Endodermal cell (in vitro differentiated cells): ENCODE data around the gene CCL27. TPM values are rescaled to one million over a fixed set of nuclear protein-coding genes. Genes with fewer than 3 reads are reported as not detected.

ENCODE experiments used
- DNase-seq: peaks from one replicate; pipeline ENCODE4 v3.0.0-alpha.2; 2017
- H3K27ac ChIP-seq: 2 replicates; pipeline ENCODE4 v1.5.1; 2013; ENCODE audit warnings: mild to moderate bottlenecking, low read depth, low read length, moderate library complexity
- H3K27me3 ChIP-seq: 2 replicates; pipeline ENCODE4 v1.6.1; 2013; ENCODE audit warnings: mild to moderate bottlenecking, low read length, moderate library complexity; ENCODE audit not compliant: insufficient read depth, control insufficient read depth, poor library complexity, severe bottlenecking
- H3K36me3 ChIP-seq: 2 replicates; pipeline ENCODE4 v1.7.0; 2013; ENCODE audit warnings: mild to moderate bottlenecking, low read length, moderate library complexity; ENCODE audit not compliant: control insufficient read depth, insufficient read depth
- H3K4me1 ChIP-seq: one replicate; pipeline ENCODE4 v1.7.0; 2013; ENCODE audit warnings: low read length; ENCODE audit not compliant: control insufficient read depth, insufficient read depth
- H3K4me3 ChIP-seq: 2 replicates; pipeline ENCODE4 v1.5.1; 2013; ENCODE audit warnings: mild to moderate bottlenecking, low read length, moderate library complexity
- H3K9ac ChIP-seq: 2 replicates; pipeline ENCODE4 v1.6.1; 2013; ENCODE audit warnings: mild to moderate bottlenecking, low read length, moderate library complexity; ENCODE audit not compliant: poor library complexity, severe bottlenecking; ENCODE audit errors: extremely low read depth
- H3K9me3 ChIP-seq: 2 replicates; pipeline ENCODE4 v1.6.1; 2013; ENCODE audit warnings: mild to moderate bottlenecking, low read length, moderate library complexity; ENCODE audit not compliant: control insufficient read depth
- H3K27ac Mint-ChIP-seq: 2 replicates; pipeline ENCODE4 v1.8.0; 2020; ENCODE audit warnings: mixed read lengths
- H3K27me3 Mint-ChIP-seq: 2 replicates; pipeline ENCODE4 v1.8.0; 2021; ENCODE audit warnings: mild to moderate bottlenecking, mixed read lengths; ENCODE audit not compliant: insufficient read depth
- H3K36me3 Mint-ChIP-seq: 2 replicates; pipeline ENCODE4 v1.8.0; 2020; ENCODE audit warnings: low read depth, mixed read lengths
- H3K4me1 Mint-ChIP-seq: 2 replicates; pipeline ENCODE4 v1.8.0; 2020; ENCODE audit warnings: mixed read lengths
- H3K4me3 Mint-ChIP-seq: 2 replicates; pipeline ENCODE4 v1.8.0; 2020; ENCODE audit warnings: mild to moderate bottlenecking, moderate library complexity, mixed read lengths
- H3K9me3 Mint-ChIP-seq: 2 replicates; pipeline ENCODE4 v1.8.0; 2020; ENCODE audit warnings: mild to moderate bottlenecking, mixed read lengths
- CTCF ChIP-seq: fragments of 200-600 bp; sonication (generic); conservative IDR thresholded peaks from 2 replicates; pipeline ENCODE4 v1.5.0; 2021; ENCODE audit warnings: antibody characterized with exemption, mild to moderate bottlenecking
- WGBS, 2 experiments: methylation state at CpG; one replicate each; pipeline versions ENCODE4 v1.1.5 to v1.1.7; 2013; ENCODE audit warnings: missing lambda C conversion rate in 2 of 2, mixed read lengths in 1 of 2; ENCODE audit not compliant: insufficient coverage in 1 of 2, insufficient read length in 1 of 2; 5-methylcytosine and 5-hydroxymethylcytosine counted together
- total RNA-seq, 2 donors: library from RNA; stranded (reverse); fragmentation: NEBNext Ultra II Directional in 1 of 2; extraction: Animal tissue kit (Norgen Biotek cat#: 25700) in 1 of 2; gene quantifications; 2 replicates in 1 of 2; 3 replicates in 1 of 2; pipeline ENCODE4 v1.2.1, GENCODE V29; 2021

CCL27 gene
- total RNA-seq, 2 donors from 2014 or later = not detected

- H3K27me3 ChIP-seq = peaks cover 43% of the 10 kb centered on the region
- DNase-seq = no peak
- H3K36me3 ChIP-seq = no peaks in the 10 kb centered on the region
- H3K9me3 ChIP-seq = no peaks in the 10 kb centered on the region
- no peak overlapping the region for H3K9ac ChIP-seq
- H3K4me1 ChIP-seq = no peaks in the 10 kb centered on the region
- Mint-ChIP-seq H3K36me3 (peaks cover 11% of the 10 kb centered on the region), H3K4me3 (no peak overlapping the region), H3K4me1 (peaks cover 24% of the 10 kb centered on the region), H3K27me3 (peaks cover 57% of the 10 kb centered on the region), H3K9me3 (no peaks in the 10 kb centered on the region), H3K27ac (no peak overlapping the region)
- no peak overlapping the region for H3K4me3 ChIP-seq
- no peak for TF ChIP-seq CTCF
- no peak overlapping the region for H3K27ac ChIP-seq
- WGBS, 2 experiments = 75% methylated on average over 2 to 5 of the region's 5 CpGs
Measured at GRCh38 chr9:34633166-34633565, 29.3 kb downstream of the CCL27 start.

- TF ChIP-seq CTCF = no peak
- no peak overlapping the region for H3K27ac ChIP-seq
- no peaks in the 10 kb centered on the region for H3K9me3 ChIP-seq
- no peak overlapping the region for H3K4me3 ChIP-seq
- Mint-ChIP-seq H3K4me3 (no peak overlapping the region), H3K9me3 (no peaks in the 10 kb centered on the region), H3K36me3 (peaks cover 9% of the 10 kb centered on the region), H3K4me1 (peaks cover 19% of the 10 kb centered on the region), H3K27ac (no peak overlapping the region), H3K27me3 (peaks cover 73% of the 10 kb centered on the region)
- 55 to 72% methylated on average over 3 to 5 of the region's 5 CpGs for WGBS, 2 experiments
- no peaks in the 10 kb centered on the region for H3K4me1 ChIP-seq
- no peak for DNase-seq
- no peak overlapping the region for H3K9ac ChIP-seq
- H3K36me3 ChIP-seq = no peaks in the 10 kb centered on the region
- peaks cover 69% of the 10 kb centered on the region for H3K27me3 ChIP-seq
Measured at GRCh38 chr9:34630402-34631154, 31.9 kb downstream of the CCL27 start.

- H3K9me3 ChIP-seq = no peaks in the 10 kb centered on the region
- peaks cover 22% of the 10 kb centered on the region for H3K4me1 Mint-ChIP-seq
- no peak overlapping the region for H3K27ac Mint-ChIP-seq
- no peak overlapping the region for H3K27ac ChIP-seq
- H3K36me3 ChIP-seq = no peaks in the 10 kb centered on the region
- H3K9ac ChIP-seq = no peak overlapping the region
- H3K27me3 ChIP-seq = peaks cover 71% of the 10 kb centered on the region
- WGBS, 2 experiments = 44 to 53% methylated on average over 5 of the region's 5 CpGs
- no peak for TF ChIP-seq CTCF
- H3K9me3 Mint-ChIP-seq = no peaks in the 10 kb centered on the region
- H3K27me3 Mint-ChIP-seq = peaks cover 82% of the 10 kb centered on the region
- peak overlapping the region; percentile 56 for H3K4me3 Mint-ChIP-seq
- H3K4me1 ChIP-seq = peaks cover 4% of the 10 kb centered on the region
- peak overlapping the region; percentile 63 for H3K4me3 ChIP-seq
- DNase-seq = no peak
- H3K36me3 Mint-ChIP-seq = no peaks in the 10 kb centered on the region
Measured at GRCh38 chr9:34629491-34629808, 33.0 kb downstream of the CCL27 start.
